Pancreas (tissue), 10 donors: ENCODE data around the gene SSR3. TPM values are rescaled to one million over a fixed set of nuclear protein-coding genes. Genes with fewer than 3 reads are reported as not detected.

ENCODE experiments used
- ATAC-seq, 4 donors: fragments of 200-7000 bp; cut with Tn5 transposase; one replicate each; pipeline versions ENCODE4 v1.8.0 to v1.9.1; 2020; ENCODE audit warnings: mild to moderate bottlenecking in 4 of 4, moderate library complexity in 4 of 4
- DNase-seq, 6 donors: peaks; one replicate each; pipeline ENCODE4 v3.0.0-alpha.2; 2020
- FAIRE-seq: peaks from 2 replicates; lab custom pipeline; 2012; peaks lifted over from hg19 to GRCh38; lab: Jason Lieb, UNC
- H3K27ac ChIP-seq, 4 donors: fragments of 200-600 bp; sonication (generic); 1 replicate in 3 of 4; 2 replicates in 1 of 4; pipeline versions ENCODE4 v1.5.0 to v1.8.0; 2020
- H3K27me3 ChIP-seq, 4 donors: fragments of 200-600 bp; one replicate each; pipeline ENCODE4 v1.8.0; 2021
- H3K36me3 ChIP-seq, 3 donors: fragments of 200-600 bp; sonication (generic) in 1 of 3; one replicate each; pipeline versions ENCODE4 v1.5.0 to v1.8.0; 2020 to 2021
- H3K4me1 ChIP-seq, 3 donors: fragments of 200-600 bp; one replicate each; pipeline ENCODE4 v1.8.0; 2021
- H3K4me3 ChIP-seq, 4 donors: fragments of 200-600 bp; sonication (generic) in 2 of 4; one replicate each; pipeline versions ENCODE4 v1.5.0 to v1.8.0; 2020 to 2021
- H3K9me3 ChIP-seq, 4 donors: fragments of 200-600 bp; one replicate each; pipeline ENCODE4 v1.8.0; 2021
- WGBS, 2 donors: extraction: QIAGEN DNeasy Blood & Tissue Kit; methylation state at CpG; one replicate each; pipeline ENCODE4 v1.1.7; 2013; 5-methylcytosine and 5-hydroxymethylcytosine counted together
- intact Hi-C, 3 donors: fragments of 100-400 bp; cut with DNase I; formaldehyde crosslinking; loops; one replicate each; pipeline versions ENCODE4 v1.11.1 to v1.14.2; 2022
- polyA plus RNA-seq, 2 donors: library from polyadenylated mRNA; stranded (reverse); fragments of 200-250 nt; gene quantifications; one replicate each; pipeline ENCODE4 v1.2.3, GENCODE V29; 2013
- total RNA-seq, 6 donors: library from RNA; stranded (reverse); fragmentation: NEBNext Ultra II Directional in 4 of 6; extraction: Animal tissue kit (Norgen Biotek cat#: 25700) in 4 of 6; gene quantifications; one replicate each; pipeline versions ENCODE4 v1.2.1 to v1.2.4, GENCODE V29; 2021 to 2023
- TF ChIP-seq, protein P1 (sequence below), 4 donors: fragments of 200-600 bp; sonication (generic) in 3 of 4; IDR thresholded peaks; one replicate each; pipeline versions ENCODE4 v1.5.0 to v1.8.0; 2021; ENCODE audit warnings: antibody characterized with exemption in 4 of 4
- donor health status: healthy with polysubstance abuse.
- donor health status: DM: no; HTN: no; CAD: no; lungs with moderate emphysema.
- donor health status: DM: no; HTN: no; CAD: no.
- donor health status: control.
- donor health status: control.
- donor health status: Bipolar disorder and iron deficiency.
- donor health status: DM: yes; HTN: yes; CAD: no.
- donor health status: DM: no; HTN: no; CAD: no.
- donor health status: DM: no; HTN: no; CAD: no.
- donor health status: DM: yes; HTN: yes; CAD: no.

Gene SSR3
- total and polyA plus RNA-seq, 8 donors: 91.5 to 251 (median 169) TPM

DNA sequence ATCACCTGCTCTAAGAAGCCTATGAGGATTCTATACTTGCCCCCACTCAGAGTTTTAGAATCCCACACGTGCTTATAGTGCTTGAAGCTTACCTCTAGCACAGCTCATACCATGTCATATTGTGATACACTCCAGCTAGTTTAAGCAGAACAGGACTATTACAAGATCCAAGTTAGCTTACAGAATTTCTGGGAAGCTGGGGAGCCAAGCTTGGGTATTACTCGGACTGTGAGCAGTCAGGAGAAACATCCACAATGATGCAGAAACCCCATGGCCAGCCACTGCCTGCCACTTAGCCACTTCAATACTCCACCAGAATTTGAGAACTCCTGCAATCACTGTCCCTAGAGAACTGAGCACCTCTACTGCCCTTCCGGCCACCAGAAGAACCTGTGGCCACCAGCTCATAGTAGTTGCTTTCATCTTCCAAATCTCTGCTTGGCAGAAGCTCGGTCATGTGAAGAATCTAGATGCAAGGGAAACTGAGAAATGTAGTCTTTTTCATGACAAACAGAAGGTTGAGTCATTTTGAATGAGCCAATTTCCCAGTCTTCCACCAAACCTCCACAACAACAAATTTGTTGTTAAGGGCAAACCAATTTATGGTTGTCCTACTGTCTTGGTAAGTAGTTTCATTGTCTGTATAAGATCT, 27.7 kb upstream of the SSR3 start:
- FAIRE-seq: no peak
- Histone ChIP-seq H3K9me3 (no peaks in the 10 kb centered on the region), H3K4me1 (no peaks in the 10 kb centered on the region), H3K4me3 (no peak overlapping the region), H3K36me3 (no peaks in the 10 kb centered on the region), H3K27ac (no peak overlapping the region), H3K27me3 (no peaks in the 10 kb centered on the region)
- no peak for ATAC-seq
- WGBS, 2 donors: 82 to 97% methylated on average over 4 of the region's 4 CpGs
- intact Hi-C loops: no loop called here
- DNase-seq: no peak
- TF ChIP-seq, protein P1, sequence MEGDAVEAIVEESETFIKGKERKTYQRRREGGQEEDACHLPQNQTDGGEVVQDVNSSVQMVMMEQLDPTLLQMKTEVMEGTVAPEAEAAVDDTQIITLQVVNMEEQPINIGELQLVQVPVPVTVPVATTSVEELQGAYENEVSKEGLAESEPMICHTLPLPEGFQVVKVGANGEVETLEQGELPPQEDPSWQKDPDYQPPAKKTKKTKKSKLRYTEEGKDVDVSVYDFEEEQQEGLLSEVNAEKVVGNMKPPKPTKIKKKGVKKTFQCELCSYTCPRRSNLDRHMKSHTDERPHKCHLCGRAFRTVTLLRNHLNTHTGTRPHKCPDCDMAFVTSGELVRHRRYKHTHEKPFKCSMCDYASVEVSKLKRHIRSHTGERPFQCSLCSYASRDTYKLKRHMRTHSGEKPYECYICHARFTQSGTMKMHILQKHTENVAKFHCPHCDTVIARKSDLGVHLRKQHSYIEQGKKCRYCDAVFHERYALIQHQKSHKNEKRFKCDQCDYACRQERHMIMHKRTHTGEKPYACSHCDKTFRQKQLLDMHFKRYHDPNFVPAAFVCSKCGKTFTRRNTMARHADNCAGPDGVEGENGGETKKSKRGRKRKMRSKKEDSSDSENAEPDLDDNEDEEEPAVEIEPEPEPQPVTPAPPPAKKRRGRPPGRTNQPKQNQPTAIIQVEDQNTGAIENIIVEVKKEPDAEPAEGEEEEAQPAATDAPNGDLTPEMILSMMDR (IDR thresholded peaks at IDR 0.05): no peak

DNA sequence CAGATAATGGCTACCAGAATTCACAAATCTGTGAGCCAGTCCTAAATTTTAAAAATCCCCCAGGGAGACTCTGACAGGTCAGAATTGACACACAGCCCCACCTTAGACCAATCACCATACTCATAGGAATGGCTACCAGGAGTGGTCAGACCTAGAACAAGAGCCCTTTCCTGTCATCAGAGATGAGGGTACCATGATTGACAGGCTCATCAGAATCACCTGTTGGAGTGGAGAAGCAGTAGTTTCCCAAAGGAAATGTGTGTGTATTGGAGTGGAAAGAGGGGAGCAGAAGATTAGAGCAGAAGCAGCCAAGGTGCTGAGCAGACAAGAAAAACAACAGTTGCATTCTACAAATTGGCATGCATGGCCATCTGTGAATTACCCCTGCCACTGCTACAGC, 27.0 kb upstream of the SSR3 start:
- Histone ChIP-seq H3K27ac (no peak overlapping the region), H3K4me1 (no peaks in the 10 kb centered on the region), H3K4me3 (no peak overlapping the region), H3K9me3 (no peaks in the 10 kb centered on the region), H3K27me3 (no peaks in the 10 kb centered on the region), H3K36me3 (no peaks in the 10 kb centered on the region)
- intact Hi-C loops: no loop called here
- TF ChIP-seq, protein P1 (IDR thresholded peaks at IDR 0.05): no peak
- FAIRE-seq (no peak), DNase-seq (no peak), ATAC-seq (no peak)

DNA sequence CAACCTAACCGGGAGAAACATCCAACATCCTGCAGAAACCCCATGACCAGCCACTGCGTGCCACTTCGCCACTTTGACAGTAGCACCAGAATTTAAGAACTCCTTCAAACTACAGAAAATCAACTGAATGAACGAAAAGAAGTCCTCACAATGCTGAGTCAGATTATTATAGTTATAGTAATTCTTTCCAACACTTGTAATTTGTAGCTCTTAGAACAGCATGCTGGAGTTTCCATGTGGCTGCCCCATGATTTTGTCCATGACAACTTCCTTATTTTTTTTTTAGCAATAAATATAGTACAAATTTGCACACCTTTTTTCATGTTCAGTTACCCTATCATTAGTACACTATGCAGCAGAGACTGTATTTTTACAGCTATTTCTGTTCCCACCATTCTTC, 26.1 kb upstream of the SSR3 start:
- WGBS, 2 donors: 91% methylated on average over 4 of the region's 4 CpGs
- DNase-seq (no peak), FAIRE-seq (no peak), ATAC-seq (no peak)
- Histone ChIP-seq H3K27ac (no peak overlapping the region), H3K27me3 (no peaks in the 10 kb centered on the region), H3K4me3 (no peak overlapping the region), H3K4me1 (no peaks in the 10 kb centered on the region), H3K9me3 (no peaks in the 10 kb centered on the region), H3K36me3 (no peaks in the 10 kb centered on the region)
- intact Hi-C loops: no loop called here
- TF ChIP-seq, protein P1 (IDR thresholded peaks at IDR 0.05): no peak

DNA sequence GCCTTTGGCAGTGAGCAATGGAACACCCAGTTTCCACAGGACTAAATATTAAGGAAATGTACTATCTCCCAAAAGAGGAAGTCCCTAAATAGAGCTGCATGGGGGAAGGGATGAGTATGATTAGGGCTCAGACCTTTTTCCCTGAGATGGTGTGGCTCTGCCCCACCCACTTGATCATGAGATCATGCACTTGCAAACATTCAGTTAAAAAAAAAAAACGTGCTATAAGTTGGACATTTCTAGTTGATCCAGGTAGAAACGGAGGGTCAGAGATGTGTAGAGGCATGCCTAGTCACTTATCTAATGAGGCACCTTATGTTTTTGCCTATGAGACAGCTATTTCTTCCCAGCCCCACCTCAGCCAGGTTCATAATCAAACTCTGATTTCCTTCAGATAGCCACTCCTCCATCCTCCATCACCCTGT, 24.5 kb upstream of the SSR3 start:
- H3K9me3 ChIP-seq: no peaks in the 10 kb centered on the region
- 49% methylated on average over 2 of the region's 2 CpGs for WGBS, 2 donors
- DNase-seq: no peak
- H3K4me1 ChIP-seq: no peaks in the 10 kb centered on the region
- peak in 1 of 4 donors; percentile 51 for ATAC-seq
- H3K36me3 ChIP-seq: no peaks in the 10 kb centered on the region
- H3K4me3 ChIP-seq: no peak overlapping the region
- no peaks in the 10 kb centered on the region for H3K27me3 ChIP-seq
- intact Hi-C loops: no loop called here
- H3K27ac ChIP-seq: no peak overlapping the region
- FAIRE-seq: no peak
- TF ChIP-seq, protein P1 (IDR thresholded peaks at IDR 0.05): no peak

DNA sequence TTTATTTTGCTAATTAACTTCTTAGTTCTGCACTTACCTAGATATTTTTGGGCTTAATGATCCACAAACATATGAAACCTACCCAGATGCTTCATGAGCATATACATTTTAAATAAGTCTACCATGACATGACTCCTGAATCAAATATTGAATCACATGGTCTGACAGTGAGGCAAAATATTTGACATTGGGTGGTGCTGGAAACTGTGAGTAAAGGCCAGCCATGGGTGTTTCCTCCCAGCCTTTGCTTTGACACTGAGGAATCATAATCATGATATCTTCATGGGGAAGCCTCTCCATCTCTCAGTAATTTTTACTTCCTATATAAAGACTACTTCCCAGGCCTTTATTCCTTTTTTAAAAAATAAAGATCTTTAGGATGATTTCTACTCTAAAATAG, 22.8 kb upstream of the SSR3 start:
- H3K27ac ChIP-seq: no peak overlapping the region
- no peaks in the 10 kb centered on the region for H3K36me3 ChIP-seq
- FAIRE-seq (no peak), DNase-seq (no peak), ATAC-seq (no peak)
- H3K9me3 ChIP-seq: no peaks in the 10 kb centered on the region
- no peaks in the 10 kb centered on the region for H3K4me1 ChIP-seq
- H3K4me3 ChIP-seq: no peak overlapping the region
- TF ChIP-seq, protein P1 (IDR thresholded peaks at IDR 0.05): no peak
- H3K27me3 ChIP-seq: no peaks in the 10 kb centered on the region
- intact Hi-C loops: no loop called here
